RPMI8226 (cell line): ENCODE measurements around the gene DHRS12.

Experiments used
- DNase-seq: peaks from one replicate; pipeline ENCODE4 v3.0.0-alpha.2; 2015

The DHRS12 gene

GRCh38 chr13:51721496-51721895 is 82.5 kb downstream of the DHRS12 start:
- DNase-seq, result no peak

GRCh38 chr13:51719394-51719793 is 84.6 kb downstream of the DHRS12 start:
- DNase-seq, result no peak
